SK-N-MC (cell line): ENCODE measurements around the gene RAC3.

ENCODE experiments used
- EZH2 ChIP-seq: fragments of 200-600 bp; sonication (generic); IDR thresholded peaks from one replicate; pipeline ENCODE4 v1.6.1; 2017; ENCODE audit warnings: antibody characterized with exemption
- FOXP2 ChIP-seq: optimal IDR thresholded peaks from 2 replicates; pipeline ENCODE3; 2011; ENCODE audit warnings: mild to moderate bottlenecking, moderate library complexity; ENCODE audit not compliant: insufficient read depth; ENCODE audit errors: extremely low read length, control extremely low read depth
- POLR2AphosphoS5 ChIP-seq: IDR thresholded peaks from 2 replicates; pipeline ENCODE4 v1.6.1; 2012; ENCODE audit warnings: mild to moderate bottlenecking, low read depth, low read length, borderline replicate concordance

DNA sequence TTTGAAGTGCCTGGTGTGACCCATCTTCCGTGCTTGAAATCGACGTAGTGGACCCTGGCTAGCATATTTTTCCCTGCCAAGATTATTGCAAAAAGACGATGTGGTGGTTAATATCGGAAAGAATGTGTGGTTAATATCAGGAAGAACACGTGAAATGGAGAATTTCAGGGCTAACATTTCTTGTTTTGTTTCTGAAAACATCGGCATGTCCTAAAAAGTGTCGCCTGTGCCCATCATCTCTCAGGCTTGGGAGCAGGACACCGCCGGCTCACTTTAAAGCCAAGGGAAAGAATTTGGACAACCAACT is 6.4 kb downstream of the RAC3 start:
- TF ChIP-seq POLR2AphosphoS5 (no peak), EZH2 (no peak), FOXP2 (no peak)
